ENCODE results near the gene FAM76A.
"Not testable (repeated sequence)": the region's sequence is repeated elsewhere in the genome, so short reads cannot be mapped to it uniquely, and the experiment has no call there.

FAM76A gene

DNA sequence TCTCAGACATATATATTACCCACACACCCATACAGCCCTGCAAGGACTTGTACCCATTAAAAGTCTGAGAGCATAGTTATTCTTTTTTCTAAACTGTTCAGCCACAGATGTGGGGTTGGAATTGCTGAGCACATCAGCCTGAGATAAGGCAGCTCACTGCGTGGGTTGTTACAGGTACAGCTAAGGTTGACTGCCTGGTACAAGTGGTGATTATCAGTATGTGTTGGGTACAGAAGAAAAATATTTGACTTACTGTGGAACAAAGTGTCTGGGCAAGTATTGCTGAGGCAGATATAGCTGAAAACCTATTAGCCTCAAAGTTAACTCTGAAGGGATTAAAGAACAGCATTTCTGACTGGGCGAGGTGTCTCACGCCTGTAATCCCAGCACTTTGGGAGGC, 52.3 kb downstream of the FAM76A start:
- DNase-seq (ENCODE audit: low read depth, low spot score): no peak

GRCh38 chr1:27779122-27779521, 53.4 kb downstream of the FAM76A start:
- DNase-seq (ENCODE audit: low read depth, low spot score): no peak

- no peak for DNase-seq (ENCODE audit: low read depth, low spot score)
Observed at GRCh38 chr1:27782950-27783349, 57.2 kb downstream of the FAM76A start.

- DNase-seq (ENCODE audit: low read depth, low spot score): no peak
Observed at GRCh38 chr1:27784700-27785099, 58.9 kb downstream of the FAM76A start.

GRCh38 chr1:27785781-27786455, 60.2 kb downstream of the FAM76A start:
- DNase-seq (ENCODE audit: low read depth, low spot score): no peak

- DNase-seq (ENCODE audit: low read depth, low spot score): no peak
Observed at GRCh38 chr1:27787895-27788294, 62.1 kb downstream of the FAM76A start.

DNA sequence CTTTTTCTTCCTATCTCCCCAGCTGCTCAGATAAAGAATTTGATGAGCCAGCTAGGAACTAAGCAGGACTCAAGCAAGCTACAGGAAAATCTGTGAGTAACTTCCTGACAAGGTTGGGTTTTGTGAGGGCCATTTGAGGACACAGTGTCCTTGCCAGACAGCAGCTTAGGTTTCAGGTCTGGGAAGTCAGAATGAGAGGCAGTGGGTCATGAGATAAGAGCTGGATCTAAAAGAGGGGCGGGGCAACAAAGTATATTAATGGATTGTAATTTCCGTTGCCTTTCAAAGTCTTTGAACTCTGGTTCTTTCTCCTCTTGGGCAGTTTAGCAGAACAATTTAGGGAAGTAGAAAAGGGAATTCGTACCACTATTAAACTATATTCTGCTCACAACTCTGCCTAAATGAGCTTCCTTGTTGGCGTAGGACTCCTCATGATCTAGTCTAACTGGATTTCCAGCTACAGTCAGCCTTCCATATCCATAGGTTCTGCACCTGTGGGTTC, 63.8 kb downstream of the FAM76A start:
- DNase-seq (ENCODE audit: low read depth, low spot score): no peak

GRCh38 chr1:27790270-27790669, 64.5 kb downstream of the FAM76A start:
- not testable (repeated sequence) for DNase-seq (ENCODE audit: low read depth, low spot score)

GRCh38 chr1:27795601-27796000, 69.8 kb downstream of the FAM76A start:
- DNase-seq (ENCODE audit: low read depth, low spot score): no peak

- no peak for DNase-seq (ENCODE audit: low read depth, low spot score)
Observed at GRCh38 chr1:27804791-27805190, 79.0 kb downstream of the FAM76A start.

GRCh38 chr1:27806758-27807157, 81.0 kb downstream of the FAM76A start:
- no peak for DNase-seq (ENCODE audit: low read depth, low spot score)

DNA sequence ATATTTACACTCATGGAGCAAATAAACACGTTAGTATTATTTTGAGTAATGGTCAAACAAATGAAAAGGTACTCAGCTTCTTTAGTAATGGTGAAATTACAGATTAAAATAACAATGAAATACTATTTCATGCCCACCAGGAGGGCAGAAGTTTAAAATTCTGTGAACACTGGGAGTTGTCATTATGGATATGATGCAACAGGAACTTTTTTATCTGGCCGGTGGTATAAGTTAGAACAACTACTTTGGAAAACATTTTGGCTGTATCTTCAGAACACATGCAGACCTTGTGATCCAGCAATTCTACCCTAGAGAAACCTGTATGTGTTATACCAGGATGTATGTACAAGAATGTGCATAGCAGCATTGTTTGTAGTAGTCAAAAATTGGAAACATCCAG, 81.6 kb downstream of the FAM76A start:
- no peak for DNase-seq (ENCODE audit: low read depth, low spot score)

GRCh38 chr1:27808131-27808530, 82.4 kb downstream of the FAM76A start:
- DNase-seq (ENCODE audit: low read depth, low spot score): not testable (repeated sequence)

DNA sequence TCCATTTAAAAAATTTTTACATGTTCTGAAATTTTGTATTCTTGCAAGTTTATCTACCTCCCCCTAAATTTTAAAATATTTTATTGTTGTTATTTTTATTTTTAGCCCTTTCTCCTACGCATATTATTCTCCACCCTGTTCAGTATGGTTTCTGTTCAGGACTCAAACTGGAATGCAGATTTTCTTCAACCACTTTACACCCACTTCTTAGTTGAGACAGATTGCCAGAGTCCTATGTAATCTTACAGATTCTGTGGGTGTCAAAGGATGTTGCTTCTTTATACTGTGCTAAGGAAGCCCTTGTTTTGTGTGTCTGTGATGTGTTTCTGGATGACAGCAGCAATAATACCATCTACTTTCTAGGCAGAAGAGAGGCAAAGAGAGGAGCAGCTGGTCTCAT, 84.1 kb downstream of the FAM76A start:
- no peak for DNase-seq (ENCODE audit: low read depth, low spot score)

DNA sequence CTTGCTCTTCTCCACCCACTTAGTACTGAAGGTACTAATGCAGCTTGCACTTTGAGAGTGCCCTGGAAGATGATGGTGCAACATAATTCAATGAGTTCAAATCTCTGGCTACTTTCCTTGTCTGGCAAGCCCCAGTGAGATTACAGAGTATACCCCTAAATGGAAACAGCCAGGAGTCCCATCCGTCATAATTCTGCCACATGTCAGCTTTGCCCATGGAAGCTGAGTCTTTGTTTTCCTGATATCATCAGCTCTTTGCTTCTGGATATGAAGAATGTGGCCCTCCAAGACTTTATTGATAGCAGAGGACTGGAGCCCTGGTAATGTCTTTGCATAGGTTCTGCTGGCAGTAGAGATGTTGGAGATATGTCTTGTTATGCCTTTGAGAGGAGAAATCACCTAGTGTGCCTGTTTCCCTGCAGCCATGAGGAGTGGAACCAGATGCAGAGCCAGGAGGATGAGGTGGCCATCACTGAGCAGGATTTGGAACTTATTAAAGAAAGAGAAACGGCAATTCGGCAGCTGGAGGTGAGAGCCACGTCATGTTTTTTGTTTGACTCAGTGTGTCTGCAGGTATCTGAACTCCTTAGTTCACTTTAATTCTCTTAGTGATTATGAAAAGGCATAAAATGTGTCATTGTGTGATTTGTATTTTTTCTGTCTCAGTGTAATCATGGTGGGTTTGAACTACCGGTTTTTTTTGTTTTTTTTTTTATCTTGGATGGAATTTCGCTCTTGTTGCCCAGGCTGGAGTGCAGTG, 86.2 kb downstream of the FAM76A start:
- DNase-seq (ENCODE audit: low read depth, low spot score): no peak
